Measurements from ENCODE around the gene CACNA1S.

Gene CACNA1S

DNA sequence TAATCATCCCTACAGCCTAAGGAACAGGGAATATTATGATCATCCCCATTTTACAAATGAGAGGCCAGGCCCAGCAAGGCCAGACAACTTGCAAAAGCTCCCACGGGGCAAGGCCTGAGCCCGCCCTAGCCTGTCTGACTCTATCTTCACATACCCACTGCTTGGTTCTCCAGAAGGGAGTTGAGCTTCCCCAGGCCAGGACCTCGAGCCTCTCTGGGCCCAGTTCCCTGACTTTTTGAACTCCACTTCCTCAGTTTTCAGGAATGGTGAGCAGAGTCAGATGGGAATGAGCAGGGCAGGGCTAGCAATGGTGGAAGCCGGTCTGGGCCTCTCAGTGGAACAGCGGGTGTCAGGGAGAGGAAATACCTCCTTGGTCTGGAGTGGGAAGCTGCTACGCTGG lies 39.3 kb downstream of the CACNA1S start:
- no peaks in the 10 kb centered on the region for H3K27me3 ChIP-seq (ENCODE audit: insufficient read depth, low read depth, severe bottlenecking)
- no peaks in the 10 kb centered on the region for H3K36me3 ChIP-seq
- no peak overlapping the region for H3K4me3 ChIP-seq (ENCODE audit: low read depth, low read length)
- DNase-seq: no peak
- H3K9me3 ChIP-seq (ENCODE audit: severe bottlenecking): no peaks in the 10 kb centered on the region
- H3K27ac ChIP-seq: no peak overlapping the region
- TF ChIP-seq, protein P1, sequence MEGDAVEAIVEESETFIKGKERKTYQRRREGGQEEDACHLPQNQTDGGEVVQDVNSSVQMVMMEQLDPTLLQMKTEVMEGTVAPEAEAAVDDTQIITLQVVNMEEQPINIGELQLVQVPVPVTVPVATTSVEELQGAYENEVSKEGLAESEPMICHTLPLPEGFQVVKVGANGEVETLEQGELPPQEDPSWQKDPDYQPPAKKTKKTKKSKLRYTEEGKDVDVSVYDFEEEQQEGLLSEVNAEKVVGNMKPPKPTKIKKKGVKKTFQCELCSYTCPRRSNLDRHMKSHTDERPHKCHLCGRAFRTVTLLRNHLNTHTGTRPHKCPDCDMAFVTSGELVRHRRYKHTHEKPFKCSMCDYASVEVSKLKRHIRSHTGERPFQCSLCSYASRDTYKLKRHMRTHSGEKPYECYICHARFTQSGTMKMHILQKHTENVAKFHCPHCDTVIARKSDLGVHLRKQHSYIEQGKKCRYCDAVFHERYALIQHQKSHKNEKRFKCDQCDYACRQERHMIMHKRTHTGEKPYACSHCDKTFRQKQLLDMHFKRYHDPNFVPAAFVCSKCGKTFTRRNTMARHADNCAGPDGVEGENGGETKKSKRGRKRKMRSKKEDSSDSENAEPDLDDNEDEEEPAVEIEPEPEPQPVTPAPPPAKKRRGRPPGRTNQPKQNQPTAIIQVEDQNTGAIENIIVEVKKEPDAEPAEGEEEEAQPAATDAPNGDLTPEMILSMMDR (IDR thresholded peaks at IDR 0.05; ENCODE audit: low read depth, low read length): no peak

DNA sequence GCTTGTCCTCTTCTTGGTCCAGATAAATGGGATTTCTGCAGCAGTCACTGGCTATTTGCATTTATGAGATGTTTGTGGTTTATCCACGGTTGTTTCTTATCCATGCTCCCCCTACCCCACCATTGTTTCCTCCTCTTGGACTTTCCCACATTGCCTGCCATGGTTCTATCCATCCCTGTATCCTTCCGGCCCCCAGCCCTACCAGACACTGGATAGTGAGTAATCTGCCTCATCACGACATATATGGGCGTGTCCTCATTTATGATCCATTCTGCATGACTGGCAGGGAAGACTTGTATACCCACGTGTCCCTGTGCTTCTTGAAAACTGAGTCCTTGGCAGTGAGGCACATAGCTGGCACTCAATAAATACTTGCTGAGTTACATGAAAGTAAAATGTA lies 40.1 kb downstream of the CACNA1S start:
- DNase-seq: no peak
- no peaks in the 10 kb centered on the region for H3K27me3 ChIP-seq (ENCODE audit: insufficient read depth, low read depth, severe bottlenecking)
- no peak overlapping the region for H3K27ac ChIP-seq

DNA sequence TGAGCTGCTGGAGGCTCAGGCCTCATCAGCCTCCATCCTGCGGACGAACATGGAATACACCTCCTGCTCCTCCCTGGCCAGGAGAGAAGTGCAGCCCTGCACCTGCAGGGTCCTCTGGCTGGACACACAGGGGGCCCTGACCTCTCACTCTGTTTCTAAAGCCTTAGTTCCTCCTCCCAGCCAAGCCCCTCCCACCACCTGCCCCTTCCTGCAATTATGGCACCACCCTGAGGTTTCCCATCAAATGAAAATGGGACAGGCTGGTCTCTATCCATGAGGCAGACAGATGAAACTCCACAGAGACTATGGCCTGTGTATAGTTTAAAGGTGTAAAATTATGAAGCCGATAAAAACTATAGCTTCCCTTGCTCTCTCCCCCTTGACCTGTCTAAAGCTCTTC lies 42.6 kb downstream of the CACNA1S start:
- peak; percentile 72 for DNase-seq
- Histone ChIP-seq H3K36me3 (no peaks in the 10 kb centered on the region), H3K9me3 (ENCODE audit: severe bottlenecking) (no peaks in the 10 kb centered on the region), H3K4me3 (ENCODE audit: low read depth, low read length) (no peak overlapping the region), H3K27ac (no peak overlapping the region), H3K27me3 (ENCODE audit: insufficient read depth, low read depth, severe bottlenecking) (no peaks in the 10 kb centered on the region)
- TF ChIP-seq, protein P1 (IDR thresholded peaks at IDR 0.05; ENCODE audit: low read depth, low read length): peak; percentile 24; the same call in 1 of the 2 replicates

More for the DNA sequence above, 40.1 kb downstream of the CACNA1S start:
- Histone ChIP-seq H3K4me3 (ENCODE audit: low read depth, low read length) (no peak overlapping the region), H3K36me3 (no peaks in the 10 kb centered on the region), H3K9me3 (ENCODE audit: severe bottlenecking) (no peaks in the 10 kb centered on the region)
- TF ChIP-seq, protein P1 (IDR thresholded peaks at IDR 0.05; ENCODE audit: low read depth, low read length): no peak

DNA sequence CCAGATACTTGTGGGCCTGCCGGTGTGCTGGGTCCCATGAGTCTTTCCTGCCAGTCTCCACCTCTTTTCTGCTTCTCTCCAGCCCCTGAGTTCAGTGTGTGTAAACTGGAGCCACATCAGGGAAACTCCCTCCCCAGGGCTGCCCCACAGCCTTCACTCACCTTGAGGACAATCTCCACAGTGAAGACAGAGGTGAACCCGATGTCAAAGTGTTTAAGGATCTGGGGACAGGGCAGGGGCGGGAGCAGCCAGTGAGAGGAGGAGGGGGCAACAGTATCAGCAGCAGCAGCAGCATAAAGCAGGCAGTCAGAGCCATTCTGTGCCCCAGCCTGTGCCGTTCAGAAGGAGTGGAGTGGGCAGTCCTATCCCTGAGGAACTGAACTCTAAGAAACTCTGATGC lies 43.2 kb downstream of the CACNA1S start:
- Histone ChIP-seq H3K9me3 (ENCODE audit: severe bottlenecking) (no peaks in the 10 kb centered on the region), H3K27ac (no peak overlapping the region), H3K4me3 (ENCODE audit: low read depth, low read length) (no peak overlapping the region), H3K36me3 (no peaks in the 10 kb centered on the region), H3K27me3 (ENCODE audit: insufficient read depth, low read depth, severe bottlenecking) (no peaks in the 10 kb centered on the region)
- DNase-seq: no peak
- TF ChIP-seq, protein P1 (IDR thresholded peaks at IDR 0.05; ENCODE audit: low read depth, low read length): no peak

DNA sequence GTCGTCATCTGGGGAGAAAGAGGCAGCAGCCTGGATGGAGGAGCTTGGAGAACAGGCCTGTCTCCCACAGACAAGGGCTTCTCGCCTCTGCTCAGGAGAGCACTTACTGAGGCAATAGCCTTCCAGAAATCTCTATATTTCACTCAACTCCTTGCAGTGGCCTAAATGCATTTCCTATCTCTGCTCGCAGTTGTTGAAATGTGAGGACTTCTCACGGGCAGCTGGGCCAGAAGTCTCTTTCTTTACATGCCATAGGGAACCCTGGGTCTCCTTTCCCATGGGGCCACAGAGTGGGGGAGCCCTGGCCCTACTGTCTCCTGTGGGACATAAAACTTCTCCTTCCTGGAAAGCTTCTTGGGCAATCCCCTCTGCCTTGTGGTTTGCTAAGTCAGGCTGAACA lies 45.2 kb downstream of the CACNA1S start:
- Histone ChIP-seq H3K4me3 (ENCODE audit: low read depth, low read length) (no peak overlapping the region), H3K27me3 (ENCODE audit: insufficient read depth, low read depth, severe bottlenecking) (no peaks in the 10 kb centered on the region), H3K9me3 (ENCODE audit: severe bottlenecking) (no peaks in the 10 kb centered on the region), H3K27ac (no peak overlapping the region), H3K36me3 (no peaks in the 10 kb centered on the region)
- no peak for DNase-seq
- TF ChIP-seq, protein P1 (IDR thresholded peaks at IDR 0.05; ENCODE audit: low read depth, low read length): no peak

DNA sequence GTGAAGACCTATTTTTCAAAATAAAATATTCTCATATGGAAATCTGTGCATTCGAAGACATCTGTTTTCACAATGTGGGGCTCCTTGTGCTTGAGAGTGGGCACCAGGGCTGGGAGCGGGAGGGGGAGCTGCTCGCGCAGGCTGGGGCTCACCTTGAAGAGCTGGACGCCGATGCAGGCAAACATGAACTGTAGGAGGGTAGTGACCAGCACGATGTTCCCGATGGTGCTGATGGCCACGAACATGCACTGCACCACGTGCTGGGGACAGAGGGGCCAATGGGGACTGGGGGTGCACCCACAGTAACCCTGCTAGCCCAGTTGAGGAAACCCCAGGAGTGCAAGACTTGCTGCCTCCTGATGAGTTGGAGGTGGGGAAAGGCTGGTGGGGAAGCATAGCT lies 46.5 kb downstream of the CACNA1S start:
- Histone ChIP-seq H3K9me3 (ENCODE audit: severe bottlenecking) (no peaks in the 10 kb centered on the region), H3K27ac (no peak overlapping the region), H3K36me3 (no peaks in the 10 kb centered on the region), H3K4me3 (ENCODE audit: low read depth, low read length) (no peak overlapping the region), H3K27me3 (ENCODE audit: insufficient read depth, low read depth, severe bottlenecking) (no peaks in the 10 kb centered on the region)
- DNase-seq: no peak
- TF ChIP-seq, protein P1 (IDR thresholded peaks at IDR 0.05; ENCODE audit: low read depth, low read length): no peak
